ENCODE data around the gene CNTNAP4. TPM values are rescaled to one million over a fixed set of nuclear protein-coding genes. Genes with fewer than 3 reads are reported as not detected.

CNTNAP4 gene
- not detected for total RNA-seq
- long read RNA-seq: 0 reads

DNA sequence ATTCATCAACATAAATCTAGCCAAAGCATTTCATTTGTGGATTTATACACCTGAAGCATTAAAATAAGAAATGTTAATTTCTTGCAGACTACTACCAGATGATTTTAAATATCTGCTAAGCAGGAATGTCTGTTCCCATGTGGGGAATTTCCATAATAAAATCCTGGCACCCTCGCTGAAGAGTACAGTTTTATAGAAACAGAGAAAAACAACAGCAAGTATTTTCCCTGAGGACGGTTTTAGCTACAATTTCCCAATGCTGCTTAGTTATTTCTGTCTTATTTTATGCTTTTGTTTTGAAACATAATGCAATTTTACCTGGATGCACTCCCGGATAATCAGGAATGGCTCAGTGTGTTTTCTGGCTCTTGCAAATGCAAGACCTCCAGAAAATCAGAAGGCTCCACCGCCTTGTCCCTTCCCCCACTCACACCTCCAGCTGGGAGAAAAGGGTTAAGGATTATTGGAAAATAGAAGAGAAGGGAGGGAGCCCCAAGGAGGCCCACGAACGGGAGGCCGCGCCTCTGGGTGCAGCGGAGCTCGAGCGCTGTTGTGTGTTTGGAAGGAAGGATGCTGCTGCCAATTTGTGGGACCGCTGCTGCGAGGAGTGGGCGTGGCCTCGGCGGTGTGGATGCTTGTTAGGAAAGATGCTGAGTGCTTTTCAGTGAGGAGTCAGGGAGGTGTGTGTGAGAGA lies at the start of gene CNTNAP4:
Gene CNTNAP4 (plus strand): TSS at position 657 of the 694 bp plus-strand sequence. CDS start 262 bp downstream, outside the sequence.
- Histone ChIP-seq H3K27ac (replicated peaks) (no peak within 1 kb of the TSS), H3K9me3 (replicated peaks) (no peaks in the 10 kb centered on the region), H3K27me3 (ENCODE audit: low read depth) (peaks cover 11% of the 10 kb centered on the region), H3K36me3 (no peaks in the 10 kb centered on the region), H3K4me1 (no peaks in the 10 kb centered on the region), H3K4me3 (no peak within 1 kb of the TSS)
- TF ChIP-seq, protein P1, sequence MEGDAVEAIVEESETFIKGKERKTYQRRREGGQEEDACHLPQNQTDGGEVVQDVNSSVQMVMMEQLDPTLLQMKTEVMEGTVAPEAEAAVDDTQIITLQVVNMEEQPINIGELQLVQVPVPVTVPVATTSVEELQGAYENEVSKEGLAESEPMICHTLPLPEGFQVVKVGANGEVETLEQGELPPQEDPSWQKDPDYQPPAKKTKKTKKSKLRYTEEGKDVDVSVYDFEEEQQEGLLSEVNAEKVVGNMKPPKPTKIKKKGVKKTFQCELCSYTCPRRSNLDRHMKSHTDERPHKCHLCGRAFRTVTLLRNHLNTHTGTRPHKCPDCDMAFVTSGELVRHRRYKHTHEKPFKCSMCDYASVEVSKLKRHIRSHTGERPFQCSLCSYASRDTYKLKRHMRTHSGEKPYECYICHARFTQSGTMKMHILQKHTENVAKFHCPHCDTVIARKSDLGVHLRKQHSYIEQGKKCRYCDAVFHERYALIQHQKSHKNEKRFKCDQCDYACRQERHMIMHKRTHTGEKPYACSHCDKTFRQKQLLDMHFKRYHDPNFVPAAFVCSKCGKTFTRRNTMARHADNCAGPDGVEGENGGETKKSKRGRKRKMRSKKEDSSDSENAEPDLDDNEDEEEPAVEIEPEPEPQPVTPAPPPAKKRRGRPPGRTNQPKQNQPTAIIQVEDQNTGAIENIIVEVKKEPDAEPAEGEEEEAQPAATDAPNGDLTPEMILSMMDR (IDR thresholded peaks at IDR 0.05; ENCODE audit: borderline replicate concordance): no peak
- intact Hi-C loops (cut with micrococcal nuclease): no loop called here
- no peak for DNase-seq

DNA sequence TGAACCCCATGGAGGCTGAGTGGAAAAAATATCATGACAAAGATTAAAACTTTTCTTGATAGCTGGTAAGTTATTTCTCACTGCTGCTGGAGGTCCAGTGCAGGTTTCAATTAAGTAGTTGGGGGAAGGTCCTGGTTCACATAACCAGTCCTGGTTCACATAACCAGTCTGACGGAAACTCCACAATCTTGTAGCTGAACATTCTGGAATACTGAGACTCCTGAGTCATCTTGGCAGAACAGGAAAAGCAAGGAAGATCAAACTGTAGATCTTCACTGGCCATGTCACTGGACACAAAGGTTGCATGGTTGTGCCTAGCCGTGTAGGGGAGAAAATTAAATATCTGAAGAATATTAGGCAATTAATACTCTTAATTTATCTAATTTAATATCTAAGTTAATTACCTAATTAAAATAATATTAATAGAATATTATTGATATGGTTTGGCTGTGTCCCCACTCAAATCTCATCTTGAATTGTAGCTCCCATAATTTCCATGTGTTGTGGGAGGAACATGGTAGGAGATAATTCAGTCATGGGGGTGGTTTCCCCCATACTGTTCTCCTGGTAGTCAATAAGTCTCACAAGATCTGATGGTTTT lies 48.6 kb upstream of the CNTNAP4 start:
- H3K36me3 ChIP-seq: no peaks in the 10 kb centered on the region
- H3K9me3 ChIP-seq (replicated peaks): no peaks in the 10 kb centered on the region
- TF ChIP-seq, protein P1 (IDR thresholded peaks at IDR 0.05; ENCODE audit: borderline replicate concordance): no peak
- no peaks in the 10 kb centered on the region for H3K4me1 ChIP-seq
- no peak for DNase-seq
- intact Hi-C loops (cut with micrococcal nuclease): no loop called here
- no peak overlapping the region for H3K4me3 ChIP-seq
- no peaks in the 10 kb centered on the region for H3K27me3 ChIP-seq (ENCODE audit: low read depth)
- H3K27ac ChIP-seq (replicated peaks): no peak overlapping the region

DNA sequence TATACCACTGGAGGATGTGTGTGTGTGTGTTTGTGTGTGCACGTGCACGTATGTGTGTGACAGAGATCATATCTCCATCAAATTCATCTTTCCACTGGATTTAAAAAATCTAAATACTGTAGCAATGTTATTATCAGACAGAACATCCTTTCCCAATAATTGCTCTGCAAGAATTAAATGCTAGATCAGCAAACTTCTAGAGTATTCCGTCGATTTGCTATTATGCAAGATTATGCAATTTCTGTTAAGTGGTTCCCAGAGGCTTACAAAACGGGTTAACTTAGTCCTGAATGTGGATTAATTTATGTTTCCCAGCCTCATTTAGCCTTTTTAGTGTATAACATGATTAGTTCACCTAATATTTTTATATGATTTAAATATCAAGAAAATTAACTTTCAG lies 44.5 kb upstream of the CNTNAP4 start:
- Histone ChIP-seq H3K27me3 (ENCODE audit: low read depth) (no peaks in the 10 kb centered on the region), H3K4me3 (no peak overlapping the region), H3K9me3 (replicated peaks) (no peaks in the 10 kb centered on the region), H3K27ac (replicated peaks) (no peak overlapping the region), H3K4me1 (no peaks in the 10 kb centered on the region), H3K36me3 (no peaks in the 10 kb centered on the region)
- DNase-seq: no peak
- TF ChIP-seq, protein P1 (IDR thresholded peaks at IDR 0.05; ENCODE audit: borderline replicate concordance): no peak
- intact Hi-C loops (cut with micrococcal nuclease): no loop called here

DNA sequence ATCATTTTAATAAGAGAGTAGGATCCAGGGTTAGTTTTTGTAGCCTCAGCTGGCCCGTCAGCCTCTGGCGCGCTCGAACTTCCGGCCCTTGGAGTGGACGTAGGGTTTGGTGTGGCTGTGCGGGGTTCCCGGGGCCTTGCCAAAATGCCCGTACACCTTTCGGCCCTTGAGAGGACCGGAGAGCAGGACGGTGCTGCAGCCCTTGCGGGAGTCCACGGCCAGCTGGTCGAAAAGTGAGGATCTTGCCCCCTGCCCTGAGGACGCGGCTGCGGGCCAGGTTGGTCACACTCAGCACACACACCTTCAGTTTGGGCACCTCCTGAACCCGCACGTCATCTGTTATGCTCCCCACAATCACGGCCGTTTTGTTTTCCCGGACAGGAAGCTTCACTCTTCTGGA lies 42.2 kb upstream of the CNTNAP4 start:
- no peak overlapping the region for H3K4me3 ChIP-seq
- TF ChIP-seq, protein P1 (IDR thresholded peaks at IDR 0.05; ENCODE audit: borderline replicate concordance): no peak
- no peak overlapping the region for H3K27ac ChIP-seq (replicated peaks)
- H3K27me3 ChIP-seq (ENCODE audit: low read depth): no peaks in the 10 kb centered on the region
- no peak for DNase-seq
- no peaks in the 10 kb centered on the region for H3K36me3 ChIP-seq
- H3K9me3 ChIP-seq (replicated peaks): no peaks in the 10 kb centered on the region
- no peaks in the 10 kb centered on the region for H3K4me1 ChIP-seq
- intact Hi-C loops (cut with micrococcal nuclease): no loop called here

DNA sequence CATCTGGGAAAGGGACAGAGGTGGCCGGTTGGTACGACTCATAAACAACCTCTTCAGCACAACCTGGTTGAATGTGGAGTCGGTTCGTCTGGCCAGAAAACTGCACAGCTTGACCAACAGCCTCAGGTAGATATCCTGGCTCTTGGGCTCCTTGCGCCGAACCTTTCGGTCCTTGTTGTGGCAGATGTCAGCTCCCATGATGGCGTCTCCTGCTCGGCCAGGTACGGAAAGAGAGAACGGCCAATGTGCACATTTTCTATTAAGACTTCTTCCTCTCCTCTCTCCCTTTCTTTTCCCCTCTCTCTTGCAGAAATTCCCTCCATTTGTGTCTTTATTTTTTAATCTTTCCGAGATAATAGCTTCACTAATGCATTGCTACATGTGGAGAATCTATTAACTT lies 41.8 kb upstream of the CNTNAP4 start:
- no peaks in the 10 kb centered on the region for H3K27me3 ChIP-seq (ENCODE audit: low read depth)
- H3K4me1 ChIP-seq: no peaks in the 10 kb centered on the region
- H3K27ac ChIP-seq (replicated peaks): no peak overlapping the region
- H3K4me3 ChIP-seq: no peak overlapping the region
- TF ChIP-seq, protein P1 (IDR thresholded peaks at IDR 0.05; ENCODE audit: borderline replicate concordance): no peak
- intact Hi-C loops (cut with micrococcal nuclease): no loop called here
- H3K9me3 ChIP-seq (replicated peaks): no peaks in the 10 kb centered on the region
- H3K36me3 ChIP-seq: no peaks in the 10 kb centered on the region
- DNase-seq: no peak
